HG03139 (cell line): ENCODE measurements around the gene SLC1A3.

Source experiments
- ATAC-seq: cut with Tn5 transposase; IDR thresholded peaks from one replicate; pipeline ENCODE4 v1.9.1; 2021; ENCODE audit not compliant: unreplicated experiment

Gene SLC1A3

DNA sequence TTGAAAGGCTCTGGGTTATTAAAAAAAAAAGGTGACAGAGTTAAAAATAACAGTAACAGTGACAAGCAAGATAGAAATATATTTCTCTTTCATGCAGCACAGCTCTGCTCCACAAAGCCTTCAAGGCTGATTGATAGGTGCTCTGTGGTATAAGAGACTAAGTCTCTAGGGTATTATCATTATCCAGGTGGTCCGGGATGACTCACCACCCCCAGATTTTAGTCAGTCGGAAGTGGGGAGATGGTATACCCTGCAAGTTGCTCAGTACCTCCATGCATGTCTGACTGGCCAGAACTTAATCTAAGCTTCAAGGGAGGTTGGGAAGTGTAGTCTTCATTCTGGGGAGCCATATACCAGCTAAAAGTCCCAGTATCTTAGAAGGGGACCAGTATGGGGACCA, 76.1 kb downstream of the SLC1A3 start:
- no peak for ATAC-seq

- ATAC-seq, result no peak
These were observed 77.5 kb downstream of the SLC1A3 start for GRCh38 chr5:36683821-36684434.

DNA sequence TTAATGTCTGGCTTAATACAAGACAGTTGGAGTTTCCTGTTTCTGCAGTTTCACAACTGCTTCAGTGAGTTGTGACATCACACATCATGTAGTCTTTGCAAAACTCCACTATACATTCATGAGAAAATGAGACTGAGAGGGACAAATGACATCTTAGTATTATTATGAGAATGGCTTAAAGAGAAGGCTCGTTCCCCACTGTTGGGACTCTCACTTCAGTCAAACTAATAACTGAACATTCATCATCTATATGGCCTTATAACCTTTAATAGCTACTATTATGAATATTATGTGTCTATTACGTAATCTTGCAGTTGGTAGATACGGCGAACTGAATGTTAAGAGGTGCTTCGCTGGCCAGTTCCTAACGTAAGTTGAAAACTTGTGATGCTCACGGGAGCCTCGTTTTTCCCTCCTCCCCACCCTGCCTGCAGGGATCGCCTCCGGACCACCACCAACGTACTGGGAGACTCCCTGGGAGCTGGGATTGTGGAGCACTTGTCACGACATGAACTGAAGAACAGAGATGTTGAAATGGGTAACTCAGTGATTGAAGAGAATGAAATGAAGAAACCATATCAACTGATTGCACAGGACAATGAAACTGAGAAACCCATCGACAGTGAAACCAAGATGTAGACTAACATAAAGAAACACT, 79.4 kb downstream of the SLC1A3 start:
- no peak for ATAC-seq

- ATAC-seq, result no peak
These were observed 80.5 kb downstream of the SLC1A3 start for GRCh38 chr5:36686881-36687280.

DNA sequence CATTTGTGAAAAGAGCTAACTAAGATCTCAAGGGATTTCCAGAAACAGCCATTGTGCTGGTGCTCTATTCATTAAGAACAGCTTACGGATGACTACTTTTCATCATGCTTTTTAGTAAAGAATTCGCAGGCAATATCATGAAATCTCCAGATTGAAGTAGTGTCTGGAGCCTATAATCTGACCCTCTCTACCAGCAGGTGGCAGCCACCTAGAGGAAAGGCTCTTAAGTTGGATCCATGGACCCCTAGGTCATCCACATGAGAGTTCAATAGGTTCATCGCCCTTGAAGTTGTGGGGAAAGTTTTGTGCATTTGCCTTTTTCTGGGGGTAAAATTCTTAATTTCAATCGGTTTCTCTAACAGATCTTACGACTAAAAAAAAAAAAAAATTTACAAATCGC, 82.3 kb downstream of the SLC1A3 start:
- no peak for ATAC-seq

DNA sequence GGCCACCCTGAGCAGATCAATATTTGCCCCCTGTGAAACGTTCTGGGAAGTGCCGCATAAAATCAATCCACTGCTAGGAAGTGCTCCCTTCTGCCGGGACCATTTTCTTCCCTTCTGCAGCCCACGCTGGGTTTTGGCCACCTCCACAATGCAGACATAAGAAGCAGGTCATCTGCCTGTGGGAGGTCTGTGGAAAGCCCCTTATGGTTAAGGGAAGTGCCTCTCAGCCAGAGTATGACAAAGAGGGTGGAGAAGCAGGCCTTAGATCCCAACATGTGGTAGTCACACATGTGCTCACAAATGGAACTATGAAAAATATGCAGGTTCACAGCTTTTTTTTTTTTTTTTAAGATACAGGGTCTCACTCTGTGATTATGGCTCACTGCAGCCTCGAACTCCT, 82.8 kb downstream of the SLC1A3 start:
- ATAC-seq, result no peak

DNA sequence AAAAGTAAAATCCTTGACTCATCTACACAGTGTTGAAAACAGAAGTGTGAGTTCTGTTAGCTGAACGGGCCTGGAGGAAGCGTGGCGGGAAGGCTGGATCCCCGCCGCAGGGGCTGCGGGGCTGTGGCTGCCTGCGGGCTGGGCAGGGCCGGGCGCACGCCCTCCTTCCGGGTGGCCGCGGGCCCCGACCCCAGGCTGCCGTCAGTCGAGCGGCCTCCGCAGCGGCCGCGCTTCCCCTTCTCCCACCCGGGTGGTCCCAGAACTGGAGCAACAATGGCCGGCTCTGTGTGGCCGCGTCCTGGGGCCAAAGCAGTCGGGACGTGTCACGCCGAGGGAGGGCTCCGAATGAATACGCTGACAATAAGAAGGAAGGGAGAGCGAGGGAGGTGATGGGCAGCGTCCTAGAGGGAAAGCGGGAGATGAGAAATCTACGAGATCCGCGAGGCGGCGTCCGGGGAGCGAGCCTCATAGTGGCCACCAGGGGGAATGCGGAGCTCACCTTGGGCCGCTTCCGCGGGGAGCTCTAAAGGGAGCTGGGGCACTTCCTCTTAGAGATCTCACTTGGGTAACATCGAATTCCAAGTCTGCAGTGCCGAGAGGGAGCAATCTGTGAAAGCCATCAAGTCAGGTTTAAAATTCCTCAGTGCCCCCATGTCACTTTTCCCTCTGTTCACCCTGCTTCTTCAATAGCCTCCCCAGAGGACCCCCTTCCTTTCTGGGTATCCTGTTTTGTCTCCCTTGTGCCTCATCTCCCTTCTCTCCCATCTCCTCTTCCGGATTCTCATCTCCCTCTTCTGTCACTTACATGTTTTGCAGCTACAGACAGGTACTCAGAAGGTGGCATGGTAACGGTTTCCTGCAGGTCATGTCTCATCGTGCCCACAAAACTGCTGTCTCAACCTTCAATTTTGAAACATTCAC, 83.9 kb downstream of the SLC1A3 start:
- peak; percentile 86 for ATAC-seq

- ATAC-seq, result no peak
These were observed 84.8 kb downstream of the SLC1A3 start for GRCh38 chr5:36691226-36691625.

GRCh38 chr5:36691696-36692371, 85.4 kb downstream of the SLC1A3 start:
- ATAC-seq, result no peak

GRCh38 chr5:36692791-36693763, 86.7 kb downstream of the SLC1A3 start:
- peak; percentile 49 for ATAC-seq

DNA sequence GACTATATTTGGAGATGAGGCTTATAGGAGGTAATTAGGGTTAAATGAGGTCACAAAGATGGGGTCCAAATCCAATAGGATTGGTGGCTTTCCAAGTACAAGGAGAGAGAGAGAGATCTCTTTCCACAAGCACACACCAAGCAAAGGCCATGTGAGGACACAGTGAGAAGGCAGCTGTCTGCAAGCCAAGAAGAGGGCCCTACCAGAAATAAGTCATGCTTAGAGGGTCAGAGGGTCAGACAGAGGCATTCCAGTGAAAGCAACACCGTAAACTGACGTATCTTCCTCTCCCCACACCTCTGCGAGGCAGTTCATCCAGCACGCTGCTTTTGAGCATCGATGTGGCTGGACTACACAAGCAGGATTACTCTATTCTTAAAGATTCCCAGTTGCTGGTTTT, 87.9 kb downstream of the SLC1A3 start:
- no peak for ATAC-seq

DNA sequence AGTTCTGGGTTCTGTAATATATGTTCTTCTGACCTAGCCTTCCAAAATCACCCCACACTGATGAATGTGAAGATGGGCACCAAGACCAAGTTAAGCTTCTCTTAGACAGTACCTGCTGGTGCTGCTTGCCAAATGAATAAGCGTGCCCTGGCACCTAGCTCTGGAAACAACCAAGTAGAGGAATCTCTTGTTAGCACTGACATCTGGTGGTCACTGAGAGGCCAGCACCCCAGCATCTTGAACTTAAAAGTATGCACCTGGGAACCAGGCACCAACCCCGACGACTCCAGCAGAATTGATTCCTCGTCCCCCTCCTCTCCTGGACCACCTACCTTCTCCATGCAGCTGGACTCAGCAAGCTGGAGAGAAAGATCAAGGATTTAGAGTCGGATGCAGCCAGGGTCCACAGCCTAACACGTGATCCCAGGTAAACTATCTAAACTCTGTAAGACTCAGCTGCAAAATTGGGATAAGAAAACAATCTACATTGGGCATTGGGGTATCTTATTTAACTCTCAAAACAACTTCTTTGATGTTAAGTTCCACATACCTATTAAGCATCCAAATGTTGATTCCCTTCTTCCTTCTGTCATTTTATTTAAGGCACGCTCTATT, 89.8 kb downstream of the SLC1A3 start:
- ATAC-seq, result peak; percentile 55

- no peak for ATAC-seq
These were observed 91.6 kb downstream of the SLC1A3 start for GRCh38 chr5:36698031-36698430.

GRCh38 chr5:36701085-36701698, 94.8 kb downstream of the SLC1A3 start:
- ATAC-seq, result peak; percentile 94

GRCh38 chr5:36703245-36703860, 96.9 kb downstream of the SLC1A3 start:
- ATAC-seq, result no peak

DNA sequence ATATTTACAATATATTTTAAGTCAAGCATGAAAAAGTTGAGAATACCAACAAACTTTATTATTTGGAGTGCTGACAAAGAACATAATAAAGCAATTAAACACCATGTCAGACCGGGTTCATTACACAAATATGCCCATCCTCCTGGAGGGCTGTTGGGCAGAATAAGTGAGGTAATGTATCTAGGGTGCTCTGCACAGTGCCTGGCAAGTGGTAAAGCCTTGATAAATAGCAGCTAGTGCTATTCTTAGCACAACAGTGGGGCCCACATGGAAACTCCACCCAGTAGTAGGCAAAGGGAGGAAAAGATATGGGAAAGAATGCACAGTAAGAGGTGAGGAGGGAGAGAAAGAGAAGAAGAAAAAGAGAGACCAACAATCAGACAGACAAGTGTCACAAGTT, 97.7 kb downstream of the SLC1A3 start:
- no peak for ATAC-seq

DNA sequence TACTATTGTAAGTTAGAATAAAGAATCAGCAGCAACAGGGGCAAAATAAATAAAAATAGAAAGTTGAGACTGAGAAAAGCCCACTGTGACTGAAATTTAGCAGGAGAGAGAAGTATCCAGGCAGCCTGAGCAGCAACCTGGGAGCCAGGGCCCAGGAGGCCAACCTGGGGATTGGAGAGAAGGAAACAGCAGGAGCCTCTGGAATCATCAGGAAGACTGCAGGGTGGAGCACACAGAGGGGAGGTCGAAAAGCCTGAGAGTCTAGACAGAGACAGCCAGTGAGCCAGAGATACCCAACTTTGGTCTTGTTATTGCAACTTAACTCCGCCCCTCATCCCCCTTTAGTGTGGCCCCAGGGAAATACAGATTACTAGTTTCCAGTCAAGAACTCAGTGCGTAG, 98.6 kb downstream of the SLC1A3 start:
- no peak for ATAC-seq

GRCh38 chr5:36706662-36707061, 100.3 kb downstream of the SLC1A3 start:
- ATAC-seq, result no peak

DNA sequence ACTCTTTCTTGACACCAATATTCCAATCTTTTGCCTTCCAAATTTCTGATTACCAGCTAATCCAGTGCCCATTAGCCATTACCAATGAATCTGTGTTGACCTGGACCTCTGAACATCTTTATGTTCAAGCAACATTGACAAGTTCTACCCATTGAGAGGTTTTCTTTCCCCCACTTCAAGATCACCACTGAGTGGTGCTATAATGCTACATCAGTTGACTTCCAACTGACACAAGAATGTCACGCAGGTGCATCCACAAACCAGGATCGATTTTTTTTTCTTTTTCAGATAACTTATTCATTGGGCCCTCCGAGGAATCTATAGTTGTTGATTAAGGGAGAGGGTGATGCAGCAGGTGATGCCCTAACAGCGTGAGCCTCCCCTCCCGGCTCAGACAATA, 102.6 kb downstream of the SLC1A3 start:
- no peak for ATAC-seq
